NCI-H748 treated with DMSO at 0.1 percent for 48 hours (cell line): ENCODE results near the gene TMEM254.
"Not testable (repeated sequence)": the region's sequence is repeated elsewhere in the genome, so short reads cannot be mapped to it uniquely, and the experiment has no call there.

Experiments used
- DNase-seq: peaks from one replicate; lab custom pipeline; 2025; lab: John Stamatoyannopoulos, UW

The TMEM254 gene

GRCh38 chr10:80133206-80133605 is 54.7 kb downstream of the TMEM254 start:
- DNase-seq = no peak

- not testable (repeated sequence) for DNase-seq
Measured at GRCh38 chr10:80133687-80134086, 55.2 kb downstream of the TMEM254 start.

DNA sequence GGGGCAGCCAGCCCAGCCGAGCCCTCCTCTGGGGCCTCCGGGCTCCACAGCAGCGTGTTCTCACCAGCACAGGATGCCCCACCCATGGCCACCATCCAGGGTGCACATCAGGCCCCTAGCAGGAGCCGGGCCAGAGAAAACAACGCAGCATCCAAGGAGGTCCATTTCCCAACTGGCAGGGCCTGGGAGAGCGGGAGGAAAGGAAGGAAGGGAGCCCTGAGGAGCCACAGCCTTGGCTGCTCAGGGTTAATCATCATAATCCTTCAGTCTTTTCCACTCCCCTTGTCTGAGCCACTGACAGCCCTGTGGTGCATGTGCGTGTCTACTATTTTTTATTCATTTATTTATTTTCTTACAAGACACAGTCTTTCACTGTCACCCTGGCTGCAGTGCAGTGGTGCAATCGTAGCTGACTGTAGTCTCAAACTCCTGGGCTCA is 57.7 kb downstream of the TMEM254 start:
- DNase-seq = no peak

- no peak for DNase-seq
Measured at GRCh38 chr10:80137031-80137862, 58.8 kb downstream of the TMEM254 start.

DNA sequence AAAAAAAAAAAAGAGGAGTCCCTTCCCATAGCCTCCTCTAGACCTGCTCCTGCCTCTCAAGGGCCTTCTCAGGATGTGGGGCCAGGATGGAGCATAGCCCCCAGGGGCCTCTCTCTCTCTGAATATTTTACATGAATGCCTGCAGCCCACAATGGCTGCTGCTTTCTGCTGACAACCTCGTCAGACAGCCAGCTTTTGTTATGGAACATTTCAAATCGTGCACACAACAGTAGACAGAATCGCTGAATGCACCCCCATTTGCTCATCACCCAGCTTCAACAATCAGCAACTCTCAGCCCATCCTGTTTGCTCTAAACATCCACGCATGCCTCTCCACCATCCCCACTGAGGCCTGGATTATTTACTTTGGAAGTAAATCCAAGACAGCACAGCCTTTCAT is 59.5 kb downstream of the TMEM254 start:
- no peak for DNase-seq

- DNase-seq = no peak
Measured at GRCh38 chr10:80139265-80139664, 60.8 kb downstream of the TMEM254 start.

DNA sequence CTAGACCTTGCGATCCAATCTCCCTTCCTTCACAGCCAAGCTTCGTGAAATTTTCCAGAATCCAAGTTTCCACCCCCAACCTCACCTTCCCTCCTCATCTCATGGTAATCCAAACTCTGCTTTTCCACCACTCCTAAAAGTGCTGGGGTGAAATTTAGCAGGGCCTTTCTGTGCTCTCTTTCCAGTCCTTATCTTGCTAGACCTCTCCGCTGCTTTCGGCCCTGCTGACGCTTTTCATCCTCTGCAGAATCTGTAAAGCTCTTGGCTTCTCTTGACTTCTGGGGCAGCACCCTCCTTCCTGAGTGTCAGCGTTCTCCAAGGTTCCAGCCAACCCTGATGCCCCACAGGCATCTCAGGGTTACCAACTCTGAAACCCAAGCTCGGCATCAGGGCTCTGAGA is 61.8 kb downstream of the TMEM254 start:
- no peak for DNase-seq

DNA sequence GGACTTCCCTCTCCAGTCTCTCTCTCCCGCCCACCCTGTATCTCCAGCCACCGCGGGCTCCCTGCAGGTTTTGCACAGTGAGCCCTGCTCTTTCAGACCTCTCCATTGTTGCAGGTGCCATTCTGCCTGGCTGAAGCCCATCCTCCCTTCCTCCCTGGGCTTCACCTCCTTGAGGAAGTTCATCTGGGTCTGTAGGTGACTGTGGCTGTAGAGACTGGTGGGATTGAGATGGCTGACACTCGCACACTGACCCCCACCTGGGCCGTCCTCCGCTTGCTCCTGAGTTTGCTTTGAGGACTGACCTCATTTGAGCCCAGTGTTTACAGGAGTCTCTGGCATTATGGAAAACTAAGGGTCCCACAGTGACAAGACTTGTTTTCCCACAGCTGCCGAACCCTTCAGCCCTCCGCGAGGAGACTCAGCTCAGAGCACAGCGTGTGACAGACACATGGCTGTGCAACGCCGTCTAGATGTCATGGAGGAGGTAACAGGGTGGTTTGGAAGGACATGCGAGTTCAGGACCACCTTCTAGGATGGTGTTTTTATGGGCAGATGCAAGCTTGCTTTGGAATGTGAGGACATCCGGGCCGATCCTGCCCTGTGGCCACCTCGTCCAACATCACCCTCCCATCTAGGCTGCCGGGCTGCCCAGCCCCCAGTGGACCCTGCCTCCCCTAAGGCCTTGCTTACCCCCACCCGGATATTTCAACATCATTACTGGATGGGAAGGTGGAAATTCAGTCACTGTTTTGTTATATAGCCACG is 63.4 kb downstream of the TMEM254 start:
- DNase-seq = no peak
